NOMO-1 (cell line): ENCODE measurements around the gene SETDB1.

Experiments
- DNase-seq, 2 experiments: peaks; one replicate each; lab custom pipeline; 2025; ENCODE audit not compliant: unreplicated experiment in 2 of 2; lab: John Stamatoyannopoulos, UW

The SETDB1 gene

GRCh38 chr1:150999926-151000325, 73.8 kb downstream of the SETDB1 start:
- DNase-seq: no peak

- DNase-seq: no peak
These were observed 74.2 kb downstream of the SETDB1 start for GRCh38 chr1:151000408-151000807.

GRCh38 chr1:151001602-151002001, 75.4 kb downstream of the SETDB1 start:
- DNase-seq: peak in 1 of 2 experiments; percentile 35

- no peak for DNase-seq
These were observed 75.9 kb downstream of the SETDB1 start for GRCh38 chr1:151002051-151002450.

- DNase-seq: no peak
These were observed 76.4 kb downstream of the SETDB1 start for GRCh38 chr1:151002611-151003010.

DNA sequence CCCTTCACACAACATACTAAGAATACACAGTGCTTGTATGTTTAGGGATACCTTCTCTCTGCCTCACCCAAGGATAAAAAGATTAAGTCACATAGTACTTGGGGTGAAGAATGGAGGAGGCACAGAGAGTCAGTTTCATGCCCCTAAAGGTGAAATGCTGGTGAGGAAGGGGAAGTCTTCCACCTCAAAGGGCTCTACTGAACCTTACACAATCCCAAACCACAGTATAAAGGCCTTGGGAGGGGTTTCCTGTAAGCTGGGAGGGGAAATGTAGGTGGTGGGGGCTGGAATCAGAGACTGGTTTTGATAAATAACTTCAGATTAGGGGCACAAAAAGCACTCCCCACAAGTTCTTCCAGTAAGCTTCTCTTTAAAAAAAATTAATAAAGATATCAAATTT, 77.0 kb downstream of the SETDB1 start:
- peak; percentile 38 to 67 for DNase-seq

- peak in 1 of 2 experiments; percentile 10 for DNase-seq
These were observed 79.7 kb downstream of the SETDB1 start for GRCh38 chr1:151005729-151006319.

GRCh38 chr1:151006327-151007052, 80.3 kb downstream of the SETDB1 start, which contains the start of gene MINDY1:
Gene MINDY1, minus strand, starts transcription at chr1:151006902. Its CDS starts 4,285 bp downstream, at chr1:151002617.
- DNase-seq: peak; percentile 87 to 90

- no peak for DNase-seq
These were observed 81.7 kb downstream of the SETDB1 start for GRCh38 chr1:151007853-151008243.

DNA sequence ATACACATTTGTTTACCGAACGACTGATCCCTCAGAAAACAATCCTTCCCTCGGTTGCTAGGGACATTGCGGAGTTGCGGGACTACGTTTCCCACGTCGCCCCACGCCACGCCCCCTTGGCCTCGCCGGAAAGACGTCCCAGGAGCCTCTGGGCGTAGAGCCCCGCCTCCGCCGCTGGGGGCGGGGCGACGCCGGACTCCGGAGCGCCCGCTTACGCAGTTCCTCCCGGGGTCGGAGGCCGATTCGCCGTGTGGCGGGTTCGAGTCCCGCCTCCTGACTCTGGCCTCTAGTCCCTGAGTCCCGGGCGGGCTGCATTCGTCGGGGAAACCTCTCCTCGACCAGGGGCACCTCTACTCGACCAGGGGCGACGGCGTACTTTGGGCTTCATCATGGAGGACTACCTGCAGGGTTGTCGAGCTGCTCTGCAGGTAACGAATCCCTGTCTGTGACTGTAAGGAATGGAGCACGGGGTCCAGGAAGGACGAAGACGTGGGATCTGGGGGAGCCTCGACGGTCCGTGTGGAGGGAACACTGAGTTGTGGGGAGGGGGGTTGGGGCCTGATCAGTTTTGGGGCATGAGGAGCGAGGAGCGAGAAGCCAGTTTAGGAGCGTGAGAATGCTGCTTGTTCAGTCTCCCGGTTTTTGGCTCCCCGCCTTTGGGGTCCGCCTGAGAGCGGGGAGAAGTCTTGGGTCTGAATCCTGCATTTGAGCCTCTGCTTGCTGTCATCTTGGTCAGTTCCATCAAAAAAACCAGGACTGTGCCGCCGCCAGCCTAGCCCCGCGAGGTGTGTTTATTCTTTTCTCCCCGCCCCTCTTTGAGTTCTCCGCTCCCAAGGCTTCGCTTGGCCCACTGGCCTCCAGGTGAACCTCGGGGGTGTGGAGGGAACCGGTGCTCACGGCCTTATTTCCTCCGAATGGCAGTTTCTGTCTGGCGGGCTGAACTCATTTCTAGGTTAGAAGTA, 82.4 kb downstream of the SETDB1 start, which contains the start of gene PRUNE1:
TSS of gene PRUNE1 (plus strand) at position 206 of the 962 bp plus-strand sequence. CDS start at position 390, 184 bp downstream.
- peak; percentile 92 to 95 for DNase-seq

- DNase-seq: no peak
These were observed 83.0 kb downstream of the SETDB1 start for GRCh38 chr1:151009206-151009587.

GRCh38 chr1:151009674-151010345, 83.6 kb downstream of the SETDB1 start:
- no peak for DNase-seq

DNA sequence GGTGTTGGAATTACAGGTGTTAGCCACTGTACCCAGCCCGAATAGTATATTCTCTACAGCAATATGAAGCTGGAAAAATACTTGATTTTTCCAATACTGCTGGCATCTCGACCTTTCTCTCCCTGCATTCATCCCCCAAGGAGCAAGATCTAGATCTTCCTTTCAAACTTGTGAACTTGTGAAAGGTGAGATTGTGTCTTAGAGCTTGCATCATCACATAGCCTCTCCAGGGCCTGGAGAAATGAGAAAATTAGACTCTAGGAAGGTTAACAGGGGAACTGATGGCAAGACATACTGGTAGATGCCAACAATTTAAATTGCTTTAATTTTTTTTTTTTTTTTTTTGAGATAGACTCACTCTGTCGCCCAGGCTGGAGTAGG, 84.2 kb downstream of the SETDB1 start:
- DNase-seq: no peak

- no peak for DNase-seq
These were observed 85.1 kb downstream of the SETDB1 start for GRCh38 chr1:151011154-151011850.

GRCh38 chr1:151012684-151013471, 86.7 kb downstream of the SETDB1 start:
- no peak for DNase-seq

- DNase-seq: no peak
These were observed 87.4 kb downstream of the SETDB1 start for GRCh38 chr1:151013518-151013917.
